AG08395 (cell line): Measurements from ENCODE around the gene CD79A.
A peak's percentile ranks its signal among the peaks of the same experiment; 100 is the strongest.

Source experiments
- DNase-seq: peaks from one replicate; pipeline ENCODE4 v3.0.0; 2012; ENCODE audit warnings: mixed read lengths, low spot score

CD79A gene

DNA sequence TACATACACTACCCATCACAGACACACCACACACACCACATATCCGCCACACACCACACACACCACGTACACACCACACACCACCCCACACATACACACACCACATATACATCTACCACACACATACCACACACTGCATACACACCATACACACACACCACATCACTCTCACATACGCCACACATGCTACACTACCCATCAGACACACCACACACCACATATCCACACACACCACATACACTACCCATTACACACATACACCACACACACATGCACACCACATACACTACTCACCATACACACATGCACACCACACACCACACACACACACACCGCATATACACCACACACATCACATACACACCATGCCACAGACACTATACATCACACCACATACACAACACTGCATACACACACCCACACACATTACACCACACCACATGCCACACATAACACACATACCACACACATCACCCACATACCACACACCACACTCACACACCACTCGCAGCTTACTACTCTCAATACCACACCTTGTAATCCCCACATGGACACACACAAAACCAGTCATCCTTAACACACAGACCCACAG, 41.7 kb downstream of the CD79A start:
- DNase-seq: no peak

DNA sequence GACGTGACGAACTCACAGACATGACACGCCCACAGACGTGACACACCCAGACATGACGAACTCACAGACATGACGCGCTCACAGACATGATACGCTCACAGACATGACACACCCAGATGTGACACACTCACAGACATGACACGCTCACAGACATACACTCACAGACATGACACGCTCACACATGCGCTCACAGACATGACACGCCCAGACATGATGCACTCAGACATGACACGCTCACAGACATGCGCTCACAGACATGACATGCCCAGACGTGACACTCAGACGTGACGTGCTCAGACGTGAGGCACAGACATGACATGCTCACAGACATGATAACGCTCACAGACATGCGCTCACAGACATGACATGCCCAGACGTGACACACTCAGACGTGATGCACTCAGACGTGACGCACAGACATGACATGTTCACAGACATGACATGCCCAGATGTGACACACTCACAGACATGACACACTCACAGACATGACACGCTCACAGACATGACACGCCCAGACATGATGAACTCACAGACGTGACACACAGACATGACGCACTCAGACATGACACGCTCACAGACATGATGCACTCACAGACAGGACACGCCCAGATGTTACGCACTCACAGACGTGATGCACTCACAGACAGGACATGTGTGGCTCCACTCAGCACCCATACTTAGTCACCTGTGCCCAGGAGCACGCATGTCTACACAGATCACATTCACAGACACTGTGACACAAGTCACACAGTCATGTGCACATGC, 43.1 kb downstream of the CD79A start:
- no peak for DNase-seq

DNA sequence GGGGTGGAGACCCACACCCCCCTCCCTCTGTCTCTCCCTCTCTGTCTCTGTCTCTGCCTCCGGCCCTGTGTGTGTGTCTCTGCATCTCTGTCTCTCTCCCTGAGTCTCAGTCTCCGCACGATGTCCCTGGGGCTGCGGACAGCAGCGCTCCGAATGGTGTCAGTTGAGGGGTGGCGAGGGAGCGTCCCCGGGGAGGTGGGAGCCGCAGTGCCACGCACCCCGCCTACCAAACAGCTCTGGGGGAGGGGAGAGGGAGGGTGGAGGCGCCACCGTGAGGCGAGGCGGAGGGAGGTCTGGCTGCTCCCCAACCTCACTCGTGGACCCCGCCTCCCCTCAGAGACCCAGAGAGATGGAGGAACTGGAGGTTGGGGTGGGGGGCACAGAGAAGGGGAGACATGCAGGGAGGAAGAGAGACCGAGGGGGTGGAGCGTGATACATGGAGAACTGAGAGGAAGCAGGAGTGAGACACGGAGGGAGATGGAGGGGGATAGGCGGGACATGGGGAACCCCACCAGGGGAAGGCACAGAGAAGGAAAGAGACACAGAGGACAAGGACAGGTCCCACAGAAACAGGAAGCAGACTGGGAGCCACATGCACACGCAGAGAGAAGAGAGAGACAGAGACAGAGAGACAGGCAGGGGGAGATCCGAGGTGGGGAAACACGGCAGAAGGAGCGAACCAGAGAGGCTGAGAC, 44.0 kb downstream of the CD79A start:
- no peak for DNase-seq

DNA sequence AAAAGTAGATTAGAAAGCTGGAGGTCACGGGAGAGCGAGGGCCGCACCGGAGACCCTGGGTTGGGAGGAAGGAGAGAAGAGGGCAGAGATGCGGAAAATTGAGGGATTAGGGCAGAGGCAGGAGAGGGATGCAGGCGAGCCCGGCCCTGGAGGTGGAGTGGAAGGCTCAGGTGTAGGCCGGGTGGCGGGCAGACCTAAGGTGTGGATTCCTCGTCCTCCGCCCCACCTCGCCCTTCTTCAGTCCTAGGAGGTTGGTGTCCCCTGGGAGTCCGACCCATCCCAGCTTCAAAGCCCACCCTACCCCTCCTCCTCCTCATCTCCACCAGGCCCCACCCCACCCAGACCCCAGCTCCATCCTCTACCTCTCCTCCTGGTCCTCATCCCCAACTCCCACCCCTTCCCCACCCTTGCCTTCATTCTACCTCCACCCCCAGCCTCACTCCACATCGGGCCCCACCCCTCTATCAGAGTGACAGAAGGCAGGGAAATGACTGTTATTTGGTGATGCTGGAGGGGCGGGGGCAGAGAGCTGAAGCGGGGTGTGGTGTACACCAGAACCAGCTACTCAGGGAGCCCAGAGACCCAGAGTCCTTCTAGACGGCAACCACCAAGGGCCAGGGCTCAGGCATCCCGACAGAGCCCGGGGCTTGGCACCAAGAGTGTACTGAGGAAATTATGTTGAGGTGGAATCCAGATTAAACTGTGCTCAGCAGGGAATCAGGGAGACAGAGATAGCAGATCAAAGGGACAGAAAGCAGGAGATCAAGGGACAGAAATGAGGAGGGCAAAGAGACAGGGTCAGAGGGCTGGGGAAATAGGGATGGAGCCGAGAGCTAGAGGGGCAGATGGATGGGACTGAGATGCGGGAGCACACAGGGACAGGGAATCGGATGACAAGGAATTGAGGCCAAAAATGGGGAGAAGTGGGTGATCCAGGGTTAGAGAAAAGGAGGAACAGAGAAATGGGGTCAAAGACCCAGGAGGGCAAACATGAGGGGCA, 44.8 kb downstream of the CD79A start:
- DNase-seq: no peak

DNA sequence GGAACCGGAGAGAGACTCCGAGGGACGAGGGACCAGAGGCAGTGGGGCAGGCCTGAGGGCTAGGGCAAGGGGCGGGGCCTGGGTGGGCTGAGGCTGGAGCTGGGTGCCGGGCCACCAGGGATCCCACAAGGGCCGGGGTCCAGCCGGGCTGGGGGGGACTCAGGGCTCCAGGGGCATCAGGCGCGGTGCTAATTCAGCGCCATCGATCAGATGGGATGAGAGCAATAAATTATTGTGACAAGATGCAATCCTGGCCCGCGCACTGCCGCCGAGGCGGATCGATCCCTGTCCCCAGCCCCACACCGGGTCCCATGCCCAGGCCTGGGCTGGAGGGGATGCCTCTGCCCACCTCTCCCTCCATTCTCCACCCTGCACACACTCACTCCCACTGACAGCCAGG, 45.5 kb downstream of the CD79A start:
- DNase-seq: no peak

DNA sequence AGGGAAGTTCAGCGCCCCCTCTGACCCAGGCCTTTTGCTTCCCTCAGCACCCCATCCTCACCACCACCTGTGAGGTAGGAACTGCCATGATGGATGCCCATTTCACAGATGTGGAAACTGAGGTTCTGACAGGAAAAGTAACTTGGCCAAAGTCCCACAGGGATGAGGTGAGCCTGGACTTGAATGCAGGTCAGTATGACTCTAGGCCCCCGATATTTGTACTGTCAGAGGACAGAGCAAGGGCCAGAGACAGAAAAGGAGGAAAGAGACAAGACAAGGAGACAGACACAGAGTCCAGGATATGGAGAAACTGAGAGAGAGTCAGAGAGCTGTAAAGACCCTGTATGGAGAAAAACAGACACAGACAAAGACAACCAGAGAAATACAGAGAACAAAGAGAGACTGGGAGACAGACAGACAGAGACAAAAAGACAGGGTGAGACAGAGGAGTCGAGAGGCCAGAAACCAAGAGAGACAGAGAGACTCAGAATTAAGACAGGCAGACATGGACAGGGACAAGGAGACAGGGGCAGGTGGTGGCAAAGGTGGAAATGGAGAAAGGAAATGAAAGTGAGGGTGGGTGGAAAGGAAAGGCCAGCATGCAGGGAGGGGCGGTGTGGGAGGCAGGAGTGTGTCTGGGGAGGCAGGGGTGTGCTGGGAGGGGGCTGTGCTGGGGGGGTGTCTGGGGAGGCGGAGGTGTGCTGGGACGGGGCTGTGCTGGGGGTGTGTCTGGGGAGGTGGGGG, 46.1 kb downstream of the CD79A start:
- DNase-seq: no peak

DNA sequence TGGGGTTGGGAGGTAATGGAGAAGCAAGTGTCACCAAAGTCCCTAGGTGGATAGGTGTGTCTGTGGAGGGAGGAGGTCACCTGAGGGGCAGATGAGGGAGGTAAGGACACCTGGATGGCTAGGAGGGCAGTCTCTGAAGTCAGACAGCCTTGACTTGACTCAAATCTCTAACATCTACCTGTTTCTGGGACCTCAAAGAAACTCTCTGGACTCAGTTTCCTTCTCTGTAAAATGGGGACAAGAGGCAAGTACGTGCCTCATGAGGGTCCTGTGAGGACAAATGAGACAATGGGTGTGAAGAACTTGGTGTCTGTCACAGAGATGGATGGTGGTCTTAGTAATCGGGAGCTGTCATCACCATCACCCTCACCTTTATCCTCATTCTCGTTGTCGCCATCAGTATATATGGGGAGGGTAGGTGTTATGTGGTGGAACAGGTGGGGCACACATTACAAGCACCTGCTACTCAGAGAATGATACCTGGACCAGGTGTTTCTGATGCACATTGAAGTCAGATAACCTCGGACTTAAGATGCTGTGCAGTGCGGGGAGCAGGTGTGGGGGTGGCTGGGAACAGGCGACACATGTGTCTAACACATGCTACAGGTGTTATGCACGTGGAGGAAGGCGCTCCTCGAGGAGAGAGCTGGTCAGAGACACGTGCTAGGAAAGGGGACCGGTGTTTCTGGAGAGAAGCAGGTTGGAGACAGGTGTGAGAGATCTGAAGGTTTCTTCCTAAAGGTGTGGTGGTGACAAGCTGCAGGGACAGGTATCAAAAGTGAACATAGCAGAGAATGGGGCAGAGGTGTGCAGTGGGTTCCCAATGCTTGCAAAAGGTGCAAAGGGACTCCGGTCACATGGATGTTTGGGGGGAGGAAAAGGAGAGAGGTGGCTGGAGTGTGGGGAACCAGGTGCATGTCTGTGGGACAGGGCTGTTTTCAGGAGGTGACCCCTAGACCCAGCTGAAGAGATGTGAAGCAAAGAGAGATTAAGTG, 47.4 kb downstream of the CD79A start:
- no peak for DNase-seq

DNA sequence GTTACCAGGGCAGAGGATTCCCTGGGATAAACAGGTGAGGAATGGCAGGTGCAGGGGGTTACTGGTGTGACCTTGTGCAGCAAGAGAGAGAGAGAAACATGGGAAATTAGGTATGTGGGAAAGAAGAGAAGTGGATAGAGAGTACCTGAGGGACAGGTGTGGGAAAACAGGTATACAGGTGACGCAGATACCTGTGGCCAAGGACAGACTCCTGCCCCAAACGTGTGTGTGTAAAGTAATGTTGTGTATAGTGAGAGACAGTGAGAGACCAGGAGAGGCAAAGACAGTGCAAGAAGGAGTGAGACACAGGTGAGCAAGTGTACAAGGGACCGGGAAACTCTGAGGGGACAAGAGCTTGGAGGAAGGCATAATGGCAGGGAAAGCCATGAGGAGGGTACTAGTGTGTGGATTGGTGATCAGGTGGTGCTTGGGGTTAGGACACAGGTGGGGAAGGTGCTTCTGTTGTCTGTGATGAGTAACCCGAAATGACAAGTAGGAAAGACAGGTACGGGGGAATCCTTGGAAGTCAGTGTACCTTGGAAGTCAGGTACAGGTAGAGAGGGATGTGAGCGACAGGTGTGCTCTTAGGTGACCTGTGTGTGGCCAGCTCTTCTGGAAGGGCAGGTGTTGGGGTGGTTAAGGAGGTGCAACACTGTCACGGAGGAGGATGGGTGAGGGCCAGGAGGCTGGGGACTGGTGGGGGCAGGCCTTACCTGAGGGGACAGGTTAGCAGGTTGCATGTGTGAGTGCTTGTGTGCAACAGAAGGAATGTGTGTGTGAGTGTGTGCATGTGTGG, 48.3 kb downstream of the CD79A start:
- no peak for DNase-seq

DNA sequence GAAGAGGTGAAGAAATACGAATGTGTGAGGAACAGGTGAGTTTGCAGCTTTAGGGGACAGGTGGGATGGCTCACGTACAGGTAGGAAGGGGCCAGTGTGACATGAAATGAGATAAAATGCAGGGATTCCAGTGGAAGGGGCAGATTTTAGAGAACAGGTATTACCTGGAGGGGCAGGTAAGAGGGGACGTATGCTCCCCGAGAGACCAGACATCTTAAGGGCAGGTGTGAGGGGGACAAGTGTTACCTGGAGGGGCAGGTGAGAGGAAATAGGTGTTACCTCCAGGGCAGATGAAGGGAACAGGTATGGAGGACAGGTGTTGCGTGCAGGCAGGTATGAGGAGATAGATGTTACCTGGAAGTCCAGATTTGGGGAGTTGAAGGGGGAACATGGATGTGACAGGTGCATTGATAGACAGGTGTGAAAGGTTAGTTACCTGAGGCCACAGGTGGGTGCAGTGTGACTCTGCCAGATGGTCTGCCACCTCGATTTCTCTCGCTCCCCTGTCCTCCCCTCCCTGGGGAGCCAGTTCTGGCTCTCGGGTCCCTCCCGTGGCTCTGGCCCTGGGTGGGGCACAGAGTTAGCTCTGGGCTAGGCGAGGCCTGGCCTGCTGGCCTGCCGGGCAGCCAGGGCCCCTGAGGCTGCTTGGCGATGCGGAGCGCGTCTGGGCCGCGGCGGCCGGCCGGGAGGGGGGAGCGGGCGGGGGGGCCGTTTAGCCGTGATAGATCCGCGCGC, 49.1 kb downstream of the CD79A start:
- DNase-seq: no peak

DNA sequence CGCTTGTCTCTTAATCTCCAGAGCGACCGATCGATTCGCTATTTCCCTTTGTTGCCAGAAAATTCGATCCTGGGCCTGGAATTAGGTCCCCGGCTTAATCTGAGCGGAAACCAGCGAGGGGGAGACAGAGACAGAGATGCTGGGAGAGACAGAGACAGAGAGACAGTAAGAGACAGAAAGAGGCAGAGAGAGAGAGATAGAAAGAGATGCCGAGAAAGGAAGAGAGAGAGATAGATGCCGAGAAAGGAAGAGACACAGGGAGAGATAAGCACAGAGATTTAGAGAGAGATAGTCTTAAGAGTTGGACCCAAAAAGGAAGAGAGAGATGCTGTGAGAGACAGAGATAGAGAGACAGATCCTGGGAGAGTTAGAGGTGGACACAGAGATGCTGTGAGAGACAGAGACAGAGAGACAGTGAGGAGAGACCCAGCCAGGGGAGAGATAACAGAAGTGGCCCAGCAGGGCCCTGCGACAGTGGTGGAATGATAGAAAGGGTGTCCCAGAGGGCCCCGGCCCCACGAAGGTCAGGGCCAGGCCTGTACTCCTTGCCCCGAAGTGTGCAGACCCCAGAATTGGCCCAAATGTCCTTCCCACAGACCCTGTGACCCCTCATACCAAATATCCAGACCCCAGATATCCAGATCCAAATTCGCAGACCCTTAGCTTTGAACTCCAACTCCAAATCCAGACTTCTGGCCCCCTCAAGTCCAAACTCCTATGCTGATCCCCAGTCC, 49.9 kb downstream of the CD79A start:
- no peak for DNase-seq

DNA sequence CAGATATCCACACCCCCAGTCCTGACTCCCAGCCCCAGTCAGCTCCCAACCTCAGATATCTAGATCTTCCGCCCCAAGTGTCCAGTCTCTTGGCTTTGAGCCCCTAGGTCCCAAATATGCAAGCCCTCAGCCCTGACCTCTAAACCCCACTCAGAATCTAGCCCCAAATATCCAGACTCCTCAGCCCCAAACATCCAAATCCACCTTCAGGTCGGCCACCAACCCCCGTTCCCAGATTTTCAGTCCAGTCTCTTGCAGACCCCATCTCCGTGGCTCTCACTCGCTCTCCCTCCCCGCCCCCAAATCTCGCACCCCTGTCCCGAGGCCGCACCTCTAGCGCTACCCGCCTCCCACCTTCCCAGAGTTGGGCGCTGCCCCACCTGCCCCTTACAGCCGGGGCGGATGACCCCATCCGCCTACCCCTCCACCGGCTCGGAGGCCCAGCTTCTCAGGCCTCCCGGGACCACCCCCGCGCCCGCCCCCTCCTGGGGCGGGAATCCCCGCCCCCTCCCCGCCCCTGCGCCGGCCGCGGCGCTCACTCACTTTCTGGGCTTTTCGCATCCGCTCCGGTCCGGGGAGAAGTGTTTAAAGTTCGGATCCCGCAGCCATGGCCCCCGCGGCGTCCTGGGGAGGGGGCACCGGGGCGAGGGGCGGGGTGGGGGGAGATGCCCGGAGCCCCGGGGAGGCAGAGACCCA, 50.6 kb downstream of the CD79A start:
- no peak for DNase-seq

DNA sequence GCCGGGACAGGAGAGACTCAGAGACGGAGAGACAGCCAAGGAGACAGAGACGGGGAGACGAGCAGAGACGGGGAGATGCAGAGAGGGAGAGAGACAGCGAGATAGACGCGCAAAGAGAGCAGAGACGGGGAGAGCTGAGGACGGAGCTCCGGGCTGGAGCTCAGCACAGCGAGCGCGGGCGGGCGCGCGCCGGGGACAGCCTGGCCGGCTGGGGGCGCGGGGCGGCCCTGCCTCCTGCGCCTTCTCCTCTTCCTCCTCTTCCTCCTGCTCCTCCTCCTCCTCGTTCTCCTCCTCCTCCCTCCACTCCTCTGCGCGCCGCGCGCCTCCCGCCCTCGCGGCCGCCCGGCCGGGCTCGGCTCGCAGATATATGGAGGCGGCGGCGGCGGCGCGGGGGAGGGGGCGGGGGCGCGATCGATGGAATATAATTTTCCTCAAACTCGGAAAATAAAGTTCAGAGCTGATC, 51.2 kb downstream of the CD79A start, which contains the start of gene ERFL:
Gene ERFL, minus strand, starts transcription at position 229 of the 463 bp plus-strand sequence. CDS start 15,530 bp downstream, outside the sequence.
- peak; percentile 30 for DNase-seq

DNA sequence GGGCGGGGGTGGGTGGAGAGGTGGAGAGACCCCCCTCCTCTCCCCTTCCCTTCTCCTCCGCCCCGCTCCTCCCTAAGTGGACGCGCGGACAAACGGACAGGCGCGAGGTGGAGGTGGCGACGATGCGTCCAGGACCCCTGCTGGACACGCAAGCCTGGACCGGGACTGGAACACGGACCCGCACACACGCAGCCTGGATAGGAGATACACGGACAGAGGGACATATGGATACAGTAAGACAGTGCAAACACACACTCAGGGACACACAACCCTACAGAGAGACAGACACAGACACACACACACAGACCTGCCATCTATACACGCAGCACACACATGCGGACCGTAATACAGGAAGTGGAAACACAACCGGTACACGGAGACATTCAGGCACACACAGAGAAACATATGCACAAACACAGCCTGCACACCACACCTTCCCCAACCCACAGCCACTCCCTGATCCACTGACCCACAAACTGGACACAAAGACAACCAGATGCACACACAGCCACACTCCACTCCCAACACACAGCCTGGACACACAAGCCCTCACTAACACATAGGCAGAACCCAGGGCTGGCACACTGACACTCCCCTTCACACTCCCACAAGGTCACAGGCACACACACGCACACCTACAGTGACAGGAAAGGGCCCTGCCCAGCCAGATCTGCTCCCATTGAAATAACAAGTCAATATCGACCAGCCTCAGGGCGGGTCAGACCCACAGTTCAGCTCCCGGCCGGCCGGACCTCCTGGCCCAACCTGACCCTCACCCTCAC, 51.9 kb downstream of the CD79A start:
- DNase-seq: no peak

DNA sequence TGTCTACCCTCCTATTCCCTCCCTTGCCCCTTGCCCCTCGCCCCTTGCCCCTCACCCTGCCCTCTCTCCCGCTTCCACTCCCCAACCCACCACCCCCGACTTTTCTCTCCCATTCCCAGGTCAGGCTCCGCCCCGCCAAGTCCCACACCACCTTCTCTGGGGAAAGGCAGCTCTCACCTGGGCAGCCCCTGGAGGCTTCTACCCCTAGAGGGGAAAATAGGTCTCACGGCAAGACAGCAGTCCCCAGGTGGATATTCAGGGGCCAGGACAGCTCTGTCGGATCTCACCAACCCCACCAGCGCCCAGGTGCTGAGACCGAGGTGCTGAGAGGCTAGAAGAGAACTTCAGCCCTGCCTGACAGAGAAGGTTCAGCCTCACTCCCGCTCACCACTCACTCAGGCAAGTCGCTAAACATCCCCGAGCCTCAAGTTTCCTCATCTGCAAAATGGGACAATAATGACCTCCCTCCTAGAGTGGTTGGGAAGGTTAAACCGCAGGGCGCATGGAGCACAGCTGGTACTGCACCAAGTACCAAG, 52.5 kb downstream of the CD79A start:
- no peak for DNase-seq

DNA sequence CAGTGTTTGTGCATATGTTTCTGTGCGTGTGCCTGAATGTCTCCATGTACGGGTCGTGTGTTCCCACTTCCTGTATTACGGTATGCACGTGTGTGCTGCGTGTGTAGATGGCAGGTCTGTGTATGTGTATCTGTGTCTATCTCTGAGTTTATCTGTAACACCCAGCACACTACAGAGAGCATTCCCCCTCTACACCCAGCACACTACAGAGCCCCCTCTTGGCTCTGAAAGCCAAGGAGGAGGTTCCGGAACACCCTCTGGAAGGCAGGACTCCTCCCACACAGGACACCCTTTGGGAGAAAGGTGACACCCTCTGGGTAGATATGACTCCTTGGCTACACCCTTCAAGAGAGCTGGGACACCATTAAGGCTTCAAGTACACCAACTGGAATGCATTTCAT, 53.2 kb downstream of the CD79A start:
- DNase-seq: no peak
